HCT116 (cell line): Measurements from ENCODE around the gene PAQR8. TPM values are rescaled to one million over a fixed set of nuclear protein-coding genes. Genes with fewer than 3 reads are reported as not detected.
A peak's percentile ranks its signal among the peaks of the same experiment; 100 is the strongest.

Experiments
- ATAC-seq: fragments of 200-7000 bp; cut with Tn5 transposase; 2 replicates; pipeline ENCODE4 v1.9.1; 2020; ENCODE audit warnings: mild to moderate bottlenecking, moderate library complexity
- BruUV-seq: library from RNA; stranded (reverse); fragments of 400-500 nt; replicated peaks from 2 replicates; lab custom pipeline; 2021; lab: Mats Ljungman, UMichigan
- CTCF ChIA-PET: fragments of 300-600 bp; sonication (Branson Sonifier 250); formaldehyde crosslinking; loops from one replicate; lab custom pipeline; 2021; ENCODE audit warnings: antibody characterized with exemption; lab: Charles Lee
- POLR2A ChIA-PET: fragments of 300-600, 350-600 bp; sonication (Branson Sonifier 250); formaldehyde crosslinking; loops from one replicate; lab custom pipeline; 2021; ENCODE audit warnings: antibody characterized with exemption; lab: Charles Lee
- RAD21 ChIA-PET, 2 experiments: fragments of 300-600 bp; sonication (Branson Sonifier 250); formaldehyde crosslinking; loops; one replicate each; lab custom pipeline; 2023; ENCODE audit warnings: low total read pairs in 2 of 2; ENCODE audit not compliant: uncharacterized antibody in 2 of 2, unreplicated experiment in 2 of 2, low non-redundant PET in 1 of 2; lab: Charles Lee
- DNase-seq: peaks from one replicate; pipeline ENCODE4 v3.0.0-alpha.2; 2010; ENCODE audit warnings: low read depth, low spot score
- H2AFZ ChIP-seq: fragments of 200-600 bp; shearing (Covaris generic), sonication (generic); 2 replicates; pipeline ENCODE4 v1.6.1; 2017; ENCODE audit warnings: low read depth, mixed run types, mixed read lengths, antibody characterized with exemption, low read length; ENCODE audit not compliant: poor library complexity, severe bottlenecking
- H3K27ac ChIP-seq: 2 replicates; pipeline ENCODE4 v1.5.1; 2012; ENCODE audit warnings: low read depth, low read length
- H3K27me3 ChIP-seq: fragments of 200-600 bp; sonication (generic); 2 replicates; pipeline ENCODE4 v1.6.1; 2016; ENCODE audit warnings: mixed run types, low read length, mixed read lengths; ENCODE audit not compliant: insufficient read depth
- H3K36me3 ChIP-seq, 2 experiments: fragments of 200-500 bp in 1 of 2; fragments of 200-600 bp in 1 of 2; sonication (Bioruptor generic) in 1 of 2; sonication (generic) in 1 of 2; 2 replicates each; pipeline versions ENCODE4 v1.5.1 to v1.6.1; 2014 to 2016; ENCODE audit warnings: low read length in 2 of 2, inconsistent platforms in 1 of 2, mixed read lengths in 1 of 2, mixed run types in 1 of 2; ENCODE audit not compliant: insufficient read depth in 2 of 2, control insufficient read depth in 1 of 2
- H3K4me1 ChIP-seq, 2 experiments: fragments of 200-600 bp in 1 of 2; sonication (generic) in 1 of 2; 2 replicates each; pipeline versions ENCODE4 v1.5.1 to v1.6.1; 2012 to 2017; ENCODE audit warnings: low read length in 2 of 2, inconsistent platforms in 1 of 2, mild to moderate bottlenecking in 1 of 2, mixed read lengths in 1 of 2, mixed run types in 1 of 2, moderate library complexity in 1 of 2; ENCODE audit not compliant: insufficient read depth in 2 of 2, control insufficient read depth in 1 of 2
- H3K4me2 ChIP-seq: fragments of 200-600 bp; sonication (generic); 2 replicates; pipeline ENCODE4 v1.6.1; 2017; ENCODE audit warnings: mixed run types, low read length, mixed read lengths
- H3K4me3 ChIP-seq, 2 experiments: fragments of 200-600 bp in 1 of 2; sonication (generic) in 1 of 2; replicated peaks in 1 of 2; 2 replicates each; pipeline ENCODE4 v1.5.1; 2011 to 2016; ENCODE audit warnings: low read length in 2 of 2, control low read depth in 1 of 2, low read depth in 1 of 2, mild to moderate bottlenecking in 1 of 2, mixed read lengths in 1 of 2, mixed run types in 1 of 2
- H3K79me2 ChIP-seq: fragments of 200-600 bp; sonication (generic); 2 replicates; pipeline ENCODE4 v1.6.1; 2017; ENCODE audit warnings: mild to moderate bottlenecking, mixed run types, low read length, moderate library complexity, mixed read lengths; ENCODE audit not compliant: insufficient read depth
- H3K9ac ChIP-seq: fragments of 200-600 bp; sonication (generic); 2 replicates; pipeline ENCODE4 v1.6.1; 2016; ENCODE audit warnings: low read length, mixed read lengths
- H3K9me2 ChIP-seq: fragments of 200-600 bp; sonication (generic), shearing (Covaris generic); 2 replicates; pipeline ENCODE4 v1.6.1; 2017; ENCODE audit warnings: mixed run types, mild to moderate bottlenecking, moderate library complexity; ENCODE audit not compliant: insufficient read depth
- H3K9me3 ChIP-seq, 2 experiments: fragments of 200-500 bp in 1 of 2; fragments of 200-600 bp in 1 of 2; sonication (Bioruptor generic) in 1 of 2; sonication (generic) in 1 of 2; 2 replicates each; pipeline ENCODE4 v1.6.1; 2014 to 2017; ENCODE audit warnings: low read length in 2 of 2, mixed read lengths in 2 of 2, inconsistent platforms in 1 of 2, low read depth in 1 of 2, mild to moderate bottlenecking in 1 of 2, mixed run types in 1 of 2, moderate library complexity in 1 of 2; ENCODE audit not compliant: control insufficient read depth in 1 of 2, insufficient read depth in 1 of 2
- H4K20me1 ChIP-seq: fragments of 200-600 bp; sonication (generic), shearing (Covaris generic); 2 replicates; pipeline ENCODE4 v1.6.1; 2017; ENCODE audit warnings: mixed run types, mild to moderate bottlenecking, moderate library complexity; ENCODE audit not compliant: insufficient read depth
- EGR1 ChIP-seq: IDR thresholded peaks from 2 replicates; pipeline ENCODE4 v1.6.1; 2012; ENCODE audit warnings: low read depth
- FOSL1 ChIP-seq: IDR thresholded peaks from 2 replicates; pipeline ENCODE4 v1.6.1; 2012; ENCODE audit warnings: low read depth
- POLR2A ChIP-seq: IDR thresholded peaks from 2 replicates; pipeline ENCODE4 v1.7.0; 2011; ENCODE audit warnings: borderline replicate concordance; ENCODE audit not compliant: insufficient read depth, insufficient read length; ENCODE audit errors: extremely low read depth
- RAD21 ChIP-seq: IDR thresholded peaks from 2 replicates; pipeline ENCODE4 v1.6.1; 2012; ENCODE audit warnings: low read depth, mild to moderate bottlenecking
- SP1 ChIP-seq: IDR thresholded peaks from 2 replicates; pipeline ENCODE4 v1.6.1; 2012; ENCODE audit warnings: low read depth
- ZBTB33 ChIP-seq: IDR thresholded peaks from 2 replicates; pipeline ENCODE4 v1.6.1; 2011; ENCODE audit warnings: mild to moderate bottlenecking, low read length, moderate library complexity; ENCODE audit not compliant: insufficient replicate concordance; ENCODE audit errors: extremely low read depth
- intact Hi-C: fragments of 100-400 bp; cut with micrococcal nuclease; formaldehyde crosslinking; loops from 2 replicates; pipeline ENCODE4 v1.10.0; 2022
- total RNA-seq: library from RNA; stranded (reverse); gene quantifications from one replicate; pipeline ENCODE4 v1.2.1, GENCODE V29; 2021; ENCODE audit not compliant: unreplicated experiment
- TF ChIP-seq, protein P1 (sequence below), 3 experiments: fragments of 200-600 bp in 1 of 3; sonication (generic) in 1 of 3; IDR thresholded peaks in 2 of 3; conservative IDR thresholded peaks in 1 of 3; 2 replicates each; pipeline ENCODE4 v1.5.1; 2012 to 2017; ENCODE audit warnings: low read depth in 2 of 3, low read length in 2 of 3, antibody characterized with exemption in 1 of 3, borderline replicate concordance in 1 of 3, control low read depth in 1 of 3, mild to moderate bottlenecking in 1 of 3, mixed read lengths in 1 of 3, mixed run types in 1 of 3, moderate library complexity in 1 of 3; ENCODE audit not compliant: insufficient read depth in 1 of 3
- TF ChIP-seq, protein P2 (sequence below): IDR thresholded peaks from 2 replicates; pipeline ENCODE4 v1.6.1; 2012
- TF ChIP-seq, protein P3 (sequence below): IDR thresholded peaks from 2 replicates; pipeline ENCODE4 v1.6.1; 2012

PAQR8 gene
- total RNA-seq, 1 experiment from 2014 or later: 5.9 TPM

GRCh38 chr6:52424513-52424912, 62.6 kb downstream of the PAQR8 start:
- H3K9ac ChIP-seq: no peak overlapping the region
- CTCF ChIA-PET: interaction anchor here (1.7 to 1.9 kb wide), 2 partner anchors 9 to 228 kb away, joined by 4 to 6 read pairs; no protein-coding TSS in a partner anchor
- no peaks in the 10 kb centered on the region for H3K79me2 ChIP-seq
- ATAC-seq (no peak), DNase-seq (no peak)
- no peaks in the 10 kb centered on the region for H4K20me1 ChIP-seq
- H3K9me2 ChIP-seq: no peaks in the 10 kb centered on the region
- no peaks in the 10 kb centered on the region for H3K27me3 ChIP-seq
- H3K9me3 ChIP-seq: no peaks in the 10 kb centered on the region
- H2AFZ ChIP-seq: no peak overlapping the region
- 0 out of 4 replicates have a peak overlapping the region, but pooled peaks of 1 of the 2 experiments have one; percentile 15 for H3K4me3 ChIP-seq
- peaks cover 11 to 36% of the 10 kb centered on the region in 2 experiments for H3K4me1 ChIP-seq
- POLR2A ChIA-PET: no interaction called here
- RAD21 ChIA-PET: no interaction called here
- BruUV-seq: no TSS peak
- TF ChIP-seq RAD21 (0 out of 2 replicates have a peak, but pooled peaks have one; percentile 9), SP1 (no peak), POLR2A (no peak)
- TF ChIP-seq, protein P1, sequence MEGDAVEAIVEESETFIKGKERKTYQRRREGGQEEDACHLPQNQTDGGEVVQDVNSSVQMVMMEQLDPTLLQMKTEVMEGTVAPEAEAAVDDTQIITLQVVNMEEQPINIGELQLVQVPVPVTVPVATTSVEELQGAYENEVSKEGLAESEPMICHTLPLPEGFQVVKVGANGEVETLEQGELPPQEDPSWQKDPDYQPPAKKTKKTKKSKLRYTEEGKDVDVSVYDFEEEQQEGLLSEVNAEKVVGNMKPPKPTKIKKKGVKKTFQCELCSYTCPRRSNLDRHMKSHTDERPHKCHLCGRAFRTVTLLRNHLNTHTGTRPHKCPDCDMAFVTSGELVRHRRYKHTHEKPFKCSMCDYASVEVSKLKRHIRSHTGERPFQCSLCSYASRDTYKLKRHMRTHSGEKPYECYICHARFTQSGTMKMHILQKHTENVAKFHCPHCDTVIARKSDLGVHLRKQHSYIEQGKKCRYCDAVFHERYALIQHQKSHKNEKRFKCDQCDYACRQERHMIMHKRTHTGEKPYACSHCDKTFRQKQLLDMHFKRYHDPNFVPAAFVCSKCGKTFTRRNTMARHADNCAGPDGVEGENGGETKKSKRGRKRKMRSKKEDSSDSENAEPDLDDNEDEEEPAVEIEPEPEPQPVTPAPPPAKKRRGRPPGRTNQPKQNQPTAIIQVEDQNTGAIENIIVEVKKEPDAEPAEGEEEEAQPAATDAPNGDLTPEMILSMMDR (IDR thresholded peaks at IDR 0.05 in 2 of 3, conservative IDR thresholded peaks at IDR 0.05 in 1 of 3; ENCODE audit: borderline replicate concordance in 1 of 3, insufficient read depth in 1 of 3, low read depth in 2 of 3, low read length in 2 of 3): no peak
- no peaks in the 10 kb centered on the region for H3K36me3 ChIP-seq
- no peak overlapping the region; the same call in 1 of the 2 replicates for H3K27ac ChIP-seq
- intact Hi-C loops: loop anchor here (2.0 kb wide), 1 partner anchor 80 kb away; no protein-coding TSS in a partner anchor
- H3K4me2 ChIP-seq: peak overlapping the region; percentile 62

DNA sequence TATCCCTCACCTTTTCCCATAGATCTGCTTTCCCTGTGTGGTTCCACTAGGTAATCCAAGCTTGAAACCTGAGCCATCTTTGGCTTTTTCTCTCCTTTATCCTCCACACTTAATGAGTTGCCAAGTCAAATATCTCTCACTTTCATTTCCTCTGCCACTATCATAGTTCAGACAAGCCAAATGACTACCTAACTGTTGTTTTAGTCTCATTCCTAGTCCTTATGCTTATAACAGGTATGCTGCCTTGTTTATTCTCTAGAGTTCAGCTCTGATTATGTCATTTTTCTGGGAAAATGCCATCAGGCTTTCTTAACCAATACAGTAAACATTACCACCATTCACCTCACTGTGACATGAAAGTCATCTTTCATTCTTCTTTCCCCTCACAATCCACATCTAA, 64.7 kb downstream of the PAQR8 start:
- intact Hi-C loops: no loop called here
- no peaks in the 10 kb centered on the region for H3K9me3 ChIP-seq
- no peak overlapping the region for H3K9ac ChIP-seq
- H3K9me2 ChIP-seq: no peaks in the 10 kb centered on the region
- ATAC-seq: no peak
- peaks cover 6 to 23% of the 10 kb centered on the region in 2 experiments for H3K4me1 ChIP-seq
- no peak overlapping the region for H3K27ac ChIP-seq
- no peak overlapping the region for H3K4me2 ChIP-seq
- no peaks in the 10 kb centered on the region for H3K79me2 ChIP-seq
- CTCF ChIA-PET: no interaction called here
- H3K4me3 ChIP-seq: no peak overlapping the region
- RAD21 ChIA-PET: no interaction called here
- no peak overlapping the region for H2AFZ ChIP-seq
- no peaks in the 10 kb centered on the region for H3K27me3 ChIP-seq
- DNase-seq: no peak
- POLR2A ChIA-PET: no interaction called here
- no peaks in the 10 kb centered on the region for H4K20me1 ChIP-seq
- no TSS peak for BruUV-seq
- TF ChIP-seq FOSL1 (no peak), RAD21 (no peak), EGR1 (no peak), ZBTB33 (no peak), POLR2A (no peak)
- TF ChIP-seq, protein P2, sequence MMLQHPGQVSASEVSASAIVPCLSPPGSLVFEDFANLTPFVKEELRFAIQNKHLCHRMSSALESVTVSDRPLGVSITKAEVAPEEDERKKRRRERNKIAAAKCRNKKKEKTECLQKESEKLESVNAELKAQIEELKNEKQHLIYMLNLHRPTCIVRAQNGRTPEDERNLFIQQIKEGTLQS: no peak
- TF ChIP-seq, protein P3, sequence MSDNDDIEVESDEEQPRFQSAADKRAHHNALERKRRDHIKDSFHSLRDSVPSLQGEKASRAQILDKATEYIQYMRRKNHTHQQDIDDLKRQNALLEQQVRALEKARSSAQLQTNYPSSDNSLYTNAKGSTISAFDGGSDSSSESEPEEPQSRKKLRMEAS: no peak
- TF ChIP-seq, protein P1 (IDR thresholded peaks at IDR 0.05 in 2 of 3, conservative IDR thresholded peaks at IDR 0.05 in 1 of 3; ENCODE audit: borderline replicate concordance in 1 of 3, insufficient read depth in 1 of 3, low read depth in 2 of 3, low read length in 2 of 3): no peak
- no peaks in the 10 kb centered on the region for H3K36me3 ChIP-seq
